HEK293 (cell line): ENCODE data around the gene LRSAM1.

Experiments
- TF ChIP-seq, protein P1 (sequence below): fragments of 450-650 bp; formaldehyde crosslinking; IDR thresholded peaks from 2 replicates; pipeline ENCODE4 v1.5.1; 2016; ENCODE audit warnings: missing biosample characterization, missing genetic modification characterization

The LRSAM1 gene

DNA sequence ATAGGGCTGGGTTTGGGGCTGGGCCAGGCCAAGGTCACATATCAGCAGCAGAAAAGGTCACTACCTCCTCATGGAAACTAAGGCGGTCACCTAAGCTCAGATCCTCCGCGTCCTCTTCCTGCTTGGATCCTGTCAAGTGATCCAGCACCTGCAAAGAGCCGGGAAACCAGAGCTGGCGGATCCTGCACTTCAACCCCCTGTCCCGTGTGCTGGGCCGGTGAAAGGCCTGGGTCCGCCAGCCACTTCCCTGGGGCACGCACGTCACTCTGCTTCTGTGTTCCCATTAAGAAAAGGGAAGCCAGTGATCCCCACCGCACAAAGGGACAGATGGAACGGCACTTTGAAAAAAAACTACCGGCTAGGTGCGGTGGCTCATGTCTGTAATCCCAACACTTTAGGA lies 99.4 kb downstream of the LRSAM1 start (continued):
- TF ChIP-seq, protein P1, sequence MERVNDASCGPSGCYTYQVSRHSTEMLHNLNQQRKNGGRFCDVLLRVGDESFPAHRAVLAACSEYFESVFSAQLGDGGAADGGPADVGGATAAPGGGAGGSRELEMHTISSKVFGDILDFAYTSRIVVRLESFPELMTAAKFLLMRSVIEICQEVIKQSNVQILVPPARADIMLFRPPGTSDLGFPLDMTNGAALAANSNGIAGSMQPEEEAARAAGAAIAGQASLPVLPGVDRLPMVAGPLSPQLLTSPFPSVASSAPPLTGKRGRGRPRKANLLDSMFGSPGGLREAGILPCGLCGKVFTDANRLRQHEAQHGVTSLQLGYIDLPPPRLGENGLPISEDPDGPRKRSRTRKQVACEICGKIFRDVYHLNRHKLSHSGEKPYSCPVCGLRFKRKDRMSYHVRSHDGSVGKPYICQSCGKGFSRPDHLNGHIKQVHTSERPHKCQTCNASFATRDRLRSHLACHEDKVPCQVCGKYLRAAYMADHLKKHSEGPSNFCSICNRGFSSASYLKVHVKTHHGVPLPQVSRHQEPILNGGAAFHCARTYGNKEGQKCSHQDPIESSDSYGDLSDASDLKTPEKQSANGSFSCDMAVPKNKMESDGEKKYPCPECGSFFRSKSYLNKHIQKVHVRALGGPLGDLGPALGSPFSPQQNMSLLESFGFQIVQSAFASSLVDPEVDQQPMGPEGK (tag by site-specific recombination) = no peak
- TF ChIP-seq, all 188 proteins: peak for 0
